GM12801 (cell line): Measurements from ENCODE around the gene NPHP3.

Experiments
- TF ChIP-seq, protein P1 (sequence below): IDR thresholded peaks from one replicate; pipeline ENCODE4 v1.5.1; 2011; ENCODE audit warnings: control low read depth; ENCODE audit not compliant: insufficient read length; ENCODE audit errors: extremely low read depth

Gene NPHP3

DNA sequence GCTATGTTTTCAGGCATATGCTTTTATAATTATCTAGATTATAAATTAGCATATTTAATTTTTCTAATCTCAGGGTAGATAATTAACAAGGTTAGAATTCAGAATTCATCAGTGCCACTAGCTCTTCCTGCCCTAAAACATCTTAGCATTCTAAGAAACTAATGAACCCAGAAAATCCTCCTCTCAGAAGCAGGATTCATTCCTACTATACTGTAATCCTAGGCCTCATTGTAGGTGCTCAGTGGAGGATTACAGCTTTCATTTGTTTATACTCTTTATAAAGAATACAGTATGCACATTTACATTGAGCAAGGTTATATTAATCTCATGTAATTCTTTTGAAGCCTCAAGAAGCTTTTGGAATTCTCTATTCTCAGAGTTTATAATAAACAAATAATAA, 83.5 kb downstream of the NPHP3 start:
- TF ChIP-seq, protein P1, sequence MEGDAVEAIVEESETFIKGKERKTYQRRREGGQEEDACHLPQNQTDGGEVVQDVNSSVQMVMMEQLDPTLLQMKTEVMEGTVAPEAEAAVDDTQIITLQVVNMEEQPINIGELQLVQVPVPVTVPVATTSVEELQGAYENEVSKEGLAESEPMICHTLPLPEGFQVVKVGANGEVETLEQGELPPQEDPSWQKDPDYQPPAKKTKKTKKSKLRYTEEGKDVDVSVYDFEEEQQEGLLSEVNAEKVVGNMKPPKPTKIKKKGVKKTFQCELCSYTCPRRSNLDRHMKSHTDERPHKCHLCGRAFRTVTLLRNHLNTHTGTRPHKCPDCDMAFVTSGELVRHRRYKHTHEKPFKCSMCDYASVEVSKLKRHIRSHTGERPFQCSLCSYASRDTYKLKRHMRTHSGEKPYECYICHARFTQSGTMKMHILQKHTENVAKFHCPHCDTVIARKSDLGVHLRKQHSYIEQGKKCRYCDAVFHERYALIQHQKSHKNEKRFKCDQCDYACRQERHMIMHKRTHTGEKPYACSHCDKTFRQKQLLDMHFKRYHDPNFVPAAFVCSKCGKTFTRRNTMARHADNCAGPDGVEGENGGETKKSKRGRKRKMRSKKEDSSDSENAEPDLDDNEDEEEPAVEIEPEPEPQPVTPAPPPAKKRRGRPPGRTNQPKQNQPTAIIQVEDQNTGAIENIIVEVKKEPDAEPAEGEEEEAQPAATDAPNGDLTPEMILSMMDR: no peak

DNA sequence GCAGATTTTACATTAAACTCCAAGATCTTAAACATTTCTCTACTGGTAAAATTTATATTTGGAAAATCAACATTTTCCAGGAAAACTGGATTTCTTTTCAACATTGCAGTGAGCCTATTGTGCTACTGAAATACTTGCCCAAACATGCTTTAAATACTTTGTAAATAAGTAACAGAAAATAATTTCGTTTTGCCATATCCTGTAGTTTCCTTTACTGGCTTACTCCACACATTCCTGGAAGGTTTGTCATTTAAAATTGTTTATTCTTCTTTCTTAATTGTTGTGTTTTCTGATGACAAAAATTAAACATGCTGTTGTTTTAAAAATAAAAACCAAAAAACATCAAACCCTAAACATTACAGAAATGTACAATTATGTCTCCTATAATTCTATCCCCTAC, 84.6 kb downstream of the NPHP3 start:
- TF ChIP-seq, protein P1: no peak

DNA sequence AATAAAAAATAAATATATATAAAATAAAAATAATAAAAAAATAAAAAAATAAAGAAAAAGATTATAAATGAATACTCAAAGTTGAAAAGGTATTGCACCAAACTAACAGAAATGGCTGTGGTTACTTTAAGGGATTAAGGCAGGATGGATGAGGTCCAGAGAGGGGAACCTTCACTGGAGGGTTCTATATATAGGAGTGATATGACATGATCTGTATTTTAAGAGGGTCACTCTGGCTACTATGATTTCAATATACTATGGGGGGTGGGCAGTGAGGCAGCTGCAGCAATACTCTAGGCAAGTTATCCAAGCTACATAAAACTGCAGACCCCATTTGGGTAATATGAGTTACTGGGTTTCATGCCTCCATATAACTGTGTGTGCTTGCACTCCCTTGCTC, 87.2 kb downstream of the NPHP3 start:
- TF ChIP-seq, protein P1: no peak
